B cell (primary cell): ENCODE measurements around the gene MRPL41. TPM values are rescaled to one million over a fixed set of nuclear protein-coding genes. Genes with fewer than 3 reads are reported as not detected.

Source experiments
- ATAC-seq: fragments of 200-7000 bp; cut with Tn5 transposase; one replicate; pipeline ENCODE4 v1.10.0; 2021; ENCODE audit warnings: low read depth, mild to moderate bottlenecking, moderate number of reproducible peaks, moderate library complexity
- CTCF ChIA-PET: fragments of 350-600 bp; sonication (Branson Sonifier 250); formaldehyde crosslinking; loops from one replicate; lab custom pipeline; 2021; ENCODE audit warnings: antibody characterized with exemption, inconsistent platforms; lab: Charles Lee
- POLR2A ChIA-PET: fragments of 350-600 bp; sonication (Branson Sonifier 250); formaldehyde crosslinking; loops from one replicate; lab custom pipeline; 2021; ENCODE audit warnings: antibody characterized with exemption; lab: Charles Lee
- DNase-seq: peaks from one replicate; pipeline ENCODE4 v3.0.0; 2013
- H2AFZ ChIP-seq: 2 replicates; pipeline ENCODE4 v1.6.1; 2012; ENCODE audit warnings: mild to moderate bottlenecking, low read depth, low read length; ENCODE audit not compliant: insufficient read depth, poor library complexity, severe bottlenecking
- H3K27ac ChIP-seq, 2 donors: 1 replicate in 1 of 2; 2 replicates in 1 of 2; pipeline ENCODE4 v1.5.1; 2012 to 2013; ENCODE audit warnings: low read length in 2 of 2, mild to moderate bottlenecking in 2 of 2, moderate library complexity in 1 of 2
- H3K27me3 ChIP-seq, 4 experiments: fragments of 200-600 bp in 1 of 4; sonication (generic) in 1 of 4; replicated peaks in 1 of 4; 1 replicate in 2 of 4; 2 replicates in 2 of 4; pipeline versions ENCODE4 v1.6.1 to v1.7.0; 2013 to 2016; ENCODE audit warnings: low read length in 3 of 4, mild to moderate bottlenecking in 2 of 4, mixed read lengths in 1 of 4, moderate library complexity in 1 of 4; ENCODE audit not compliant: insufficient read depth in 4 of 4, control insufficient read depth in 3 of 4; ENCODE audit errors: control extremely low read depth in 1 of 4
- H3K36me3 ChIP-seq, 2 experiments: replicated peaks in 1 of 2; 1 replicate in 1 of 2; 2 replicates in 1 of 2; pipeline versions ENCODE4 v1.6.1 to v1.7.1; 2013; ENCODE audit warnings: low read length in 1 of 2; ENCODE audit not compliant: insufficient read depth in 2 of 2, control insufficient read depth in 1 of 2; ENCODE audit errors: control extremely low read depth in 1 of 2, extremely low read depth in 1 of 2
- H3K4me1 ChIP-seq, 2 donors: fragments of 200-600 bp in 1 of 2; sonication (generic) in 1 of 2; 1 replicate in 1 of 2; 2 replicates in 1 of 2; pipeline versions ENCODE4 v1.5.1 to v1.6.1; 2013 to 2017; ENCODE audit warnings: low read length in 2 of 2; ENCODE audit not compliant: control insufficient read depth in 2 of 2, insufficient read depth in 2 of 2
- H3K4me2 ChIP-seq: replicated peaks from 2 replicates; pipeline ENCODE3; 2012; ENCODE audit warnings: mild to moderate bottlenecking, low read depth, low read length; ENCODE audit not compliant: poor library complexity, severe bottlenecking
- H3K4me3 ChIP-seq, 5 experiments: fragments of 200-600 bp in 1 of 5; sonication (generic) in 1 of 5; 1 replicate in 3 of 5; 2 replicates in 2 of 5; pipeline versions ENCODE4 v1.5.1 to v1.7.0; 2011 to 2016; ENCODE audit warnings: low read length in 4 of 5, mild to moderate bottlenecking in 4 of 5, low read depth in 2 of 5, control low read depth in 1 of 5, moderate library complexity in 1 of 5; ENCODE audit not compliant: insufficient read depth in 1 of 5; ENCODE audit errors: control extremely low read depth in 1 of 5, extremely low read depth in 1 of 5
- H3K79me2 ChIP-seq: fragments of 200-600 bp; sonication (generic); one replicate; pipeline ENCODE4 v1.6.0; 2016; ENCODE audit warnings: low read length; ENCODE audit not compliant: control insufficient read depth, insufficient read depth
- H3K9ac ChIP-seq: fragments of 200-600 bp; sonication (generic); 2 replicates; pipeline ENCODE4 v1.6.1; 2017; ENCODE audit warnings: mild to moderate bottlenecking, low read length, moderate library complexity
- H3K9me3 ChIP-seq, 3 donors: one replicate each; pipeline versions ENCODE4 v1.6.1 to v1.7.1; 2013; ENCODE audit warnings: low read length in 2 of 3; ENCODE audit not compliant: control insufficient read depth in 2 of 3, insufficient read depth in 1 of 3; ENCODE audit errors: control extremely low read depth in 1 of 3
- H4K20me1 ChIP-seq: 2 replicates; pipeline ENCODE4 v1.6.0; 2012; ENCODE audit warnings: mild to moderate bottlenecking, low read length; ENCODE audit not compliant: insufficient read depth, control insufficient read depth, poor library complexity, severe bottlenecking
- H3K27ac Mint-ChIP-seq: one replicate; pipeline ENCODE4 v1.8.0; 2021; ENCODE audit warnings: mixed read lengths
- H3K27me3 Mint-ChIP-seq: one replicate; pipeline ENCODE4 v1.8.0; 2021; ENCODE audit warnings: mixed read lengths
- H3K4me1 Mint-ChIP-seq: one replicate; pipeline ENCODE4 v1.8.0; 2021; ENCODE audit warnings: mixed read lengths
- H3K4me3 Mint-ChIP-seq: one replicate; pipeline ENCODE4 v1.8.0; 2021; ENCODE audit warnings: mixed read lengths
- H3K9me3 Mint-ChIP-seq: one replicate; pipeline ENCODE4 v1.8.0; 2022; ENCODE audit warnings: mixed read lengths; ENCODE audit not compliant: insufficient read depth
- EZH2 ChIP-seq: IDR thresholded peaks from 2 replicates; pipeline ENCODE4 v1.6.1; 2012; ENCODE audit warnings: borderline replicate concordance, low read depth, mild to moderate bottlenecking, moderate library complexity, low read length; ENCODE audit not compliant: insufficient read depth, poor library complexity, severe bottlenecking
- WGBS: methylation state at CpG from one replicate; pipeline ENCODE4 v1.1.5; 2013; ENCODE audit warnings: missing lambda C conversion rate; ENCODE audit not compliant: insufficient coverage; 5-methylcytosine and 5-hydroxymethylcytosine counted together
- intact Hi-C: fragments of 100-400 bp; cut with micrococcal nuclease; formaldehyde crosslinking; loops from one replicate; pipeline ENCODE4 v1.10.0; 2022
- polyA plus RNA-seq: library from polyadenylated mRNA; depleted of rRNA; stranded (reverse); fragments of >200 nt; gene quantifications from 2 replicates; pipeline ENCODE4 v1.2.3, GENCODE V29; 2012
- total RNA-seq, 2 donors: library from RNA; stranded (reverse); fragments of 120-200 nt in 1 of 2; gene quantifications; 1 replicate in 1 of 2; 2 replicates in 1 of 2; pipeline versions ENCODE4 v1.2.3 to v1.2.4, GENCODE V29; 2013 to 2022
- TF ChIP-seq, protein P1 (sequence below): fragments of 200-600 bp; IDR thresholded peaks from one replicate; pipeline ENCODE4 v1.8.0; 2022; ENCODE audit warnings: antibody characterized with exemption, mild to moderate bottlenecking

Gene MRPL41
- total and polyA plus RNA-seq, 2 donors (not counting 1 experiment from before 2014, with no cell fraction given): 59.2 to 70.9 TPM

GRCh38 chr9:137556069-137556838, 4.6 kb downstream of the MRPL41 start:
- Mint-ChIP-seq H3K4me1 (peaks cover 4% of the 10 kb centered on the region), H3K27ac (no peak overlapping the region), H3K4me3 (no peak overlapping the region), H3K27me3 (no peaks in the 10 kb centered on the region), H3K9me3 (no peaks in the 10 kb centered on the region)
- no peak overlapping the region for H3K4me3 ChIP-seq
- no peak overlapping the region for H3K9ac ChIP-seq
- DNase-seq: no peak
- no peaks in the 10 kb centered on the region for H3K27me3 ChIP-seq
- ChIA-PET CTCF (no interaction called here), POLR2A (no interaction called here)
- 92% methylated on average over 24 of the region's 24 CpGs for WGBS
- H4K20me1 ChIP-seq: peaks cover 4% of the 10 kb centered on the region
- no peak for TF ChIP-seq EZH2
- TF ChIP-seq, protein P1, sequence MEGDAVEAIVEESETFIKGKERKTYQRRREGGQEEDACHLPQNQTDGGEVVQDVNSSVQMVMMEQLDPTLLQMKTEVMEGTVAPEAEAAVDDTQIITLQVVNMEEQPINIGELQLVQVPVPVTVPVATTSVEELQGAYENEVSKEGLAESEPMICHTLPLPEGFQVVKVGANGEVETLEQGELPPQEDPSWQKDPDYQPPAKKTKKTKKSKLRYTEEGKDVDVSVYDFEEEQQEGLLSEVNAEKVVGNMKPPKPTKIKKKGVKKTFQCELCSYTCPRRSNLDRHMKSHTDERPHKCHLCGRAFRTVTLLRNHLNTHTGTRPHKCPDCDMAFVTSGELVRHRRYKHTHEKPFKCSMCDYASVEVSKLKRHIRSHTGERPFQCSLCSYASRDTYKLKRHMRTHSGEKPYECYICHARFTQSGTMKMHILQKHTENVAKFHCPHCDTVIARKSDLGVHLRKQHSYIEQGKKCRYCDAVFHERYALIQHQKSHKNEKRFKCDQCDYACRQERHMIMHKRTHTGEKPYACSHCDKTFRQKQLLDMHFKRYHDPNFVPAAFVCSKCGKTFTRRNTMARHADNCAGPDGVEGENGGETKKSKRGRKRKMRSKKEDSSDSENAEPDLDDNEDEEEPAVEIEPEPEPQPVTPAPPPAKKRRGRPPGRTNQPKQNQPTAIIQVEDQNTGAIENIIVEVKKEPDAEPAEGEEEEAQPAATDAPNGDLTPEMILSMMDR: no peak
- H3K9me3 ChIP-seq: peaks cover 0 to 3% (median 0%) of the 10 kb centered on the region in 3 donors
- ATAC-seq: no peak
- H3K4me1 ChIP-seq: peaks cover 0 to 5% of the 10 kb centered on the region in 2 donors
- H2AFZ ChIP-seq: no peak overlapping the region
- intact Hi-C loops: no loop called here
- no peak overlapping the region for H3K4me2 ChIP-seq
- H3K79me2 ChIP-seq: no peaks in the 10 kb centered on the region
- H3K36me3 ChIP-seq: peaks cover 2 to 26% of the 10 kb centered on the region in 2 experiments
- H3K27ac ChIP-seq: no peak overlapping the region

DNA sequence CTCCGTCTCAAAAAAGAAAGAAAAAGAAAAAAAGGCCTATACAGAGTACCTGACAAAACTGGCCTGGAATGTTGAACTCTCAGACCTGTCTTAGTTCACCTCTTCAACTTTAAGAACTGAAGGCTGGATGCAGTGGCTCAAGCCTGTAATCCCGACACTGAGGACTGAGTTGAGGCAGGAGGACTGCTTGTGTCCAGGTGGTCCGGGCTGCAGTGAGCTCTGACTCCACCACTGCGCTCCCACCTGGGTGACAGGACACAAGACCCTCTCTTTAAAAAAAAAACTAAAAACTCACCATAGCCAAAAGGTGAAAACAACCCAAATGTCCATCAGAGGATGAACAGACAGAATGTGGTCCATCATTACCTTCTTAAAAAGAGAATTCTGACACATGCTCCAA, 6.4 kb downstream of the MRPL41 start:
- Histone ChIP-seq H3K79me2 (no peaks in the 10 kb centered on the region), H3K27ac (no peak overlapping the region), H3K4me3 (no peak overlapping the region), H2AFZ (no peak overlapping the region), H3K36me3 (peaks cover 2 to 34% of the 10 kb centered on the region in 2 experiments), H3K9ac (no peak overlapping the region), H3K27me3 (no peaks in the 10 kb centered on the region), H3K9me3 (no peaks in the 10 kb centered on the region), H3K4me2 (no peak overlapping the region), H4K20me1 (no peaks in the 10 kb centered on the region), H3K4me1 (no peaks in the 10 kb centered on the region)
- WGBS: 94% methylated on average over 3 of the region's 4 CpGs
- Mint-ChIP-seq H3K27me3 (no peaks in the 10 kb centered on the region), H3K4me3 (no peak overlapping the region), H3K4me1 (peaks cover 1% of the 10 kb centered on the region), H3K9me3 (no peaks in the 10 kb centered on the region), H3K27ac (no peak overlapping the region)
- TF ChIP-seq, protein P1: no peak
- no peak for TF ChIP-seq EZH2
- DNase-seq: no peak
- CTCF ChIA-PET: interaction anchor here (0.6 kb wide), 1 partner anchor 211 kb away, joined by 4 read pairs; no protein-coding TSS in a partner anchor
- intact Hi-C loops: no loop called here
- no peak for ATAC-seq
- POLR2A ChIA-PET: no interaction called here
